ENCODE results near the gene AFG3L2. TPM values are rescaled to one million over a fixed set of nuclear protein-coding genes. Genes with fewer than 3 reads are reported as not detected.

The AFG3L2 gene
- total RNA-seq, 1 experiment from 2014 or later = 55.1 TPM

GRCh38 chr18:12283666-12284065 lies 93.4 kb downstream of the AFG3L2 start:
- no peak overlapping the region for H3K4me3 Mint-ChIP-seq (ENCODE audit: low read depth, unreplicated experiment)
- intact Hi-C loops (cut with micrococcal nuclease; ENCODE audit: unreplicated experiment) = no loop called here
- CTCF ChIA-PET = interaction anchor here (1.9 kb wide), 1 partner anchor 12 kb away, joined by 7 read pairs; no protein-coding TSS in a partner anchor
- no TSS peak for BruUV-seq (replicated peaks)
- peaks cover 23% of the 10 kb centered on the region for H3K27me3 Mint-ChIP-seq (ENCODE audit: unreplicated experiment)
- no peaks in the 10 kb centered on the region for H3K9me3 Mint-ChIP-seq (ENCODE audit: low read depth, unreplicated experiment)
- no peak overlapping the region for H3K27ac Mint-ChIP-seq (ENCODE audit: unreplicated experiment)
- no peak for DNase-seq
- no peak for TF ChIP-seq CTCF (IDR thresholded peaks at IDR 0.05; ENCODE audit: unreplicated experiment)
- peaks cover 9% of the 10 kb centered on the region for H3K36me3 Mint-ChIP-seq (ENCODE audit: insufficient read depth, unreplicated experiment)
- H3K4me1 Mint-ChIP-seq (ENCODE audit: low read depth, unreplicated experiment) = peaks cover 6% of the 10 kb centered on the region

GRCh38 chr18:12283256-12283655 lies 93.8 kb downstream of the AFG3L2 start:
- Mint-ChIP-seq H3K4me3 (ENCODE audit: low read depth, unreplicated experiment) (no peak overlapping the region), H3K27ac (ENCODE audit: unreplicated experiment) (no peak overlapping the region), H3K27me3 (ENCODE audit: unreplicated experiment) (peaks cover 21% of the 10 kb centered on the region), H3K9me3 (ENCODE audit: low read depth, unreplicated experiment) (no peaks in the 10 kb centered on the region), H3K36me3 (ENCODE audit: insufficient read depth, unreplicated experiment) (peaks cover 8% of the 10 kb centered on the region), H3K4me1 (ENCODE audit: low read depth, unreplicated experiment) (peaks cover 2% of the 10 kb centered on the region)
- CTCF ChIA-PET = interaction anchor here (0.5 to 1.9 kb wide), 3 partner anchors 11 to 36 kb away, joined by 3 to 9 read pairs (median 7); no protein-coding TSS in a partner anchor
- no peak for DNase-seq
- intact Hi-C loops (cut with micrococcal nuclease; ENCODE audit: unreplicated experiment) = no loop called here
- no peak for TF ChIP-seq CTCF (IDR thresholded peaks at IDR 0.05; ENCODE audit: unreplicated experiment)
- no TSS peak for BruUV-seq (replicated peaks)

- DNase-seq = no peak
- Mint-ChIP-seq H3K36me3 (ENCODE audit: insufficient read depth, unreplicated experiment) (peaks cover 1% of the 10 kb centered on the region), H3K4me3 (ENCODE audit: low read depth, unreplicated experiment) (no peak overlapping the region), H3K9me3 (ENCODE audit: low read depth, unreplicated experiment) (no peaks in the 10 kb centered on the region), H3K27me3 (ENCODE audit: unreplicated experiment) (peaks cover 21% of the 10 kb centered on the region), H3K27ac (ENCODE audit: unreplicated experiment) (no peak overlapping the region), H3K4me1 (ENCODE audit: low read depth, unreplicated experiment) (no peaks in the 10 kb centered on the region)
- CTCF ChIA-PET = interaction anchor here (0.5 to 1.7 kb wide), 4 partner anchors 10 to 71 kb away, joined by 3 to 9 read pairs (median 6); no protein-coding TSS in a partner anchor
- no peak for TF ChIP-seq CTCF (IDR thresholded peaks at IDR 0.05; ENCODE audit: unreplicated experiment)
- intact Hi-C loops (cut with micrococcal nuclease; ENCODE audit: unreplicated experiment) = no loop called here
- no TSS peak for BruUV-seq (replicated peaks)
Measured at GRCh38 chr18:12282442-12283039, 94.5 kb downstream of the AFG3L2 start.

GRCh38 chr18:12281861-12282260 lies 95.2 kb downstream of the AFG3L2 start:
- DNase-seq = no peak
- Mint-ChIP-seq H3K27ac (ENCODE audit: unreplicated experiment) (no peak overlapping the region), H3K27me3 (ENCODE audit: unreplicated experiment) (peaks cover 21% of the 10 kb centered on the region), H3K9me3 (ENCODE audit: low read depth, unreplicated experiment) (no peaks in the 10 kb centered on the region), H3K4me1 (ENCODE audit: low read depth, unreplicated experiment) (no peaks in the 10 kb centered on the region), H3K36me3 (ENCODE audit: insufficient read depth, unreplicated experiment) (no peaks in the 10 kb centered on the region), H3K4me3 (ENCODE audit: low read depth, unreplicated experiment) (no peak overlapping the region)
- CTCF ChIA-PET = interaction anchor here (1.0 to 1.7 kb wide), 2 partner anchors 10 to 70 kb away, joined by 3 to 9 read pairs; no protein-coding TSS in a partner anchor
- BruUV-seq (replicated peaks) = no TSS peak
- TF ChIP-seq CTCF (IDR thresholded peaks at IDR 0.05; ENCODE audit: unreplicated experiment) = no peak
- intact Hi-C loops (cut with micrococcal nuclease; ENCODE audit: unreplicated experiment) = no loop called here

Measured in Calu3 (cell line).